ENCODE measurements around the gene IL31RA.

Gene IL31RA

DNA sequence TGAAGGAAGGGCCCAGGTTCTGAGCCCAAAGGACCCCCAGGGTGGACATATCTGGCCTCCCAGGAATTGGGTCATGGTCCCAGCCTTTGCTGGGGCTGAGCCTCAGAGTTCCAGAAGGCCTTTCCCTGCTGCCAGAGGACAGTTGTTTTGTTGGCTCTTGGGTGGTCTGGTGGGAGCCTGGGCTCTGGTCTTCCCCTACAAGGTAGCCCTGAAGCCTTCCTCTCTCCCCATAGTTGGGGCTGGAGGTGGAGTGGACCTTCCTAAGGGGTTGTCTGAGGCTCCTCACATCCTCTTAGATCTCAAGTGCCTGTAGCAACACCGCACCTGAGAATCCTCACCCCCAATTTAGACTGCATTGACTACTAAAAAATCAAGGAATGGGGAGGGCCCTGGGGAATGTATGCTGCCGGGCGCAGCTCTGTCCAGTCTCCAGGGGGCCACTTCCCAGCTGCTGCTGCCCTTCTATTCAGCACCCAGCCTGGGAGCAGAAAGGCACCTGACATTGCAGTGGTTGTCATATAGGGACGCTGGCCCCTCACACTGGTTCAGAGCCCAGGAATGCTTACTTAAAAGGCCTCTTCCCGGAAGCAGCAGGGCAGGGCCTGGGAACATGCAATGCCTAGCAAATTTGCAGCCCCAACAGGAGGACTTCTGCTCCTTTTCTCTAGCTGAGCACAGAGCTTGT lies 66.4 kb downstream of the IL31RA start:
- Mint-ChIP-seq H3K9me3 (no peaks in the 10 kb centered on the region), H3K4me3 (no peak overlapping the region), H3K4me1 (ENCODE audit: low read depth) (peaks cover 21% of the 10 kb centered on the region), H3K36me3 (ENCODE audit: low read depth) (no peaks in the 10 kb centered on the region), H3K27ac (no peak overlapping the region), H3K27me3 (no peaks in the 10 kb centered on the region)
- intact Hi-C loops (cut with micrococcal nuclease): no loop called here

DNA sequence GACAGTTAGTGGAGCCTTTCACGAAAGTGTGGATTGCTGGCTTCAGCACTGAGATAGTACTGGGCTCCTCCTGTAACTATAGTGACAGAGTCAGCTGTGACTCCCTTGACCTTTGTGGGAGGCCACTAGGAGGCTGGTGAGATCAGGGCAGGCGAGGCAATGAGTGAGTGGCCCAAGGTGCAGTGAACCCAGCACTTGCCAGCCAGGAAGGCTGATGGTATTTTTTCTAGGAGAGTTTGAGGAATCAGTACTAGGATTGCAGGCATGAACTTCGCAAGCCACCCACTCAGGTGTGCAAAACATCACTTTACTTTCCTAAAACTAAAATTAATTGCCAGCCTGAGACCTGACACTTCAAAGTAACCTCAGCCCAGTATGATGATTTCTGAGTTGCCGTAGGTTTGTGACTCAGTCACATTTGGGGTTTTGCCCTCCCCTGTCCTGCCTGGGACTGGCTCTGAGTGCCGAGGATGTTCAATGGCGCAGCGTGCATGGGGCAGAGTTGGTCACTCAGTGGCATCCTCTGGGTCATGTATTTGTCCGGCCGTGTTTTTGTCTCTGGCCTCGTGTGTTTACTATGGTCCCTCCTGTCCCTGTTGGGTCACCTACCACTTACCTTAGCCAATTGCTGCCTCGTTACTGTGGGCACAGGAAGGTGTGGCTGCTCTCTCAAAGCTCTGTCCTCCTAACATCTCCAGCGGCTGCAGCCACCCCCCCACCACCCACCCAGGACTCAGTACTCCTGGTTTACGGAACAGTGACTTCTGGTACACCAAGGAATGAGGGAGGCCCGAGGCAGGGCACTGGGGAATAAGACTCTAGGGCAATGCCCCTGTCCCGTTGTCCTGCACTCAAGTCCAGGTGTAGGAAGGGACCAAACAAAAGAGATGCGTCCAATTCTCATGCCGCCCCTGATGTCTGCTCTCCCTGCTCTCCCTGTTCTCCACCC lies 67.2 kb downstream of the IL31RA start:
- Mint-ChIP-seq H3K4me1 (ENCODE audit: low read depth) (peaks cover 27% of the 10 kb centered on the region), H3K9me3 (no peaks in the 10 kb centered on the region), H3K27ac (no peak overlapping the region), H3K36me3 (ENCODE audit: low read depth) (no peaks in the 10 kb centered on the region), H3K27me3 (no peaks in the 10 kb centered on the region), H3K4me3 (no peak overlapping the region)
- intact Hi-C loops (cut with micrococcal nuclease): no loop called here

- intact Hi-C loops (cut with micrococcal nuclease): no loop called here
These were observed 68.5 kb downstream of the IL31RA start for GRCh38 chr5:55919625-55920024.

DNA sequence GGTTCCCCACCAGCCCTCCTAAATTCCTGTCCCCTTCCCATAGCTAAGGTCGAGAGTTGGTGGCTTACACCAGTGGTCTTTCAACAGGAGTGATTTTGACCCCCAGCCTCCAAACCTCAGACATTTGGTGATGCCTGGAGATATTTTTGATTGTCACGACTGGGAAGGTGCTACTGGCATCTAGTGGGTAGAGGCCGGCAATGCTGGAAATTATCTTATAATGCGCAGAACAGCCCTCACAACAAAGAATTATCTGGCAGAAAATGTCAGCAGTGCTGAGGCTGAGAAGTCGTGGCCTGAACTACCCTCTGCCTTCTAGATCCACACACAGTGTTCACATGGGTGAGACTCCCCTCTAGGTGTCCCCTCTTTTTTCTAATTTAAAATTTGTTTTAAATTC lies 69.6 kb downstream of the IL31RA start:
- intact Hi-C loops (cut with micrococcal nuclease): no loop called here
- no peak overlapping the region for H3K27ac Mint-ChIP-seq
- H3K4me1 Mint-ChIP-seq (ENCODE audit: low read depth): peaks cover 34% of the 10 kb centered on the region
- peaks cover 3% of the 10 kb centered on the region for H3K27me3 Mint-ChIP-seq
- H3K4me3 Mint-ChIP-seq: no peak overlapping the region
- no peaks in the 10 kb centered on the region for H3K36me3 Mint-ChIP-seq (ENCODE audit: low read depth)
- no peaks in the 10 kb centered on the region for H3K9me3 Mint-ChIP-seq

More at GRCh38 chr5:55919625-55920024, 68.5 kb downstream of the IL31RA start:
- Mint-ChIP-seq H3K36me3 (ENCODE audit: low read depth) (no peaks in the 10 kb centered on the region), H3K27ac (peak overlapping the region; percentile 23), H3K4me3 (no peak overlapping the region), H3K9me3 (no peaks in the 10 kb centered on the region), H3K4me1 (ENCODE audit: low read depth) (peaks cover 34% of the 10 kb centered on the region), H3K27me3 (peaks cover under 1% of the 10 kb centered on the region)

DNA sequence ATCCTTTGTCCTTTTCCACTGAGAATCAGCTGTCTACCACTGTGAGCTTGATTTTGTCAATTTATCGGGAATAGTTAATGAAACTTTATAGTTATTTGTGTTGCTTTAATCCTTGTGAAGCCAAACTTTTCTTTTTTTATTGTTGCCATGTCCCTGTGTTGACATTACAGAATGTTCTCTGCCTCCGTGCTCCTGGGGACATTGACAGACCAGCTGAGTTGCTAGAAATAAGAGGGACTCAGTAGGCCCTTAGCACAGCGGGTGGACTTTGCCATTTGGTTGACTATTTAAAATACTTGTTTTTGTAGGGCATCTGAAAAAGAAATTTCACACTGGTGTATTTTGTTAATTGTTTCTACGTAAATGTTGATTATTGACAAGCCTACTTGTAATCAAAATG lies 70.5 kb downstream of the IL31RA start:
- no peaks in the 10 kb centered on the region for H3K9me3 Mint-ChIP-seq

GRCh38 chr5:55923177-55923771 lies 72.1 kb downstream of the IL31RA start:
- intact Hi-C loops (cut with micrococcal nuclease): no loop called here
- Mint-ChIP-seq H3K9me3 (no peaks in the 10 kb centered on the region), H3K27ac (peak overlapping the region; percentile 93), H3K4me1 (ENCODE audit: low read depth) (peaks cover 34% of the 10 kb centered on the region), H3K36me3 (ENCODE audit: low read depth) (no peaks in the 10 kb centered on the region), H3K4me3 (peak overlapping the region; percentile 85), H3K27me3 (peaks cover 13% of the 10 kb centered on the region)

More for the DNA sequence above, 70.5 kb downstream of the IL31RA start:
- Mint-ChIP-seq H3K27me3 (peaks cover 5% of the 10 kb centered on the region), H3K27ac (peak overlapping the region; percentile 22), H3K36me3 (ENCODE audit: low read depth) (no peaks in the 10 kb centered on the region), H3K4me1 (ENCODE audit: low read depth) (peaks cover 34% of the 10 kb centered on the region), H3K4me3 (no peak overlapping the region)
- intact Hi-C loops (cut with micrococcal nuclease): no loop called here

GRCh38 chr5:55923865-55924500 lies 72.8 kb downstream of the IL31RA start:
- Mint-ChIP-seq H3K27ac (peak overlapping the region; percentile 93), H3K27me3 (peaks cover 13% of the 10 kb centered on the region), H3K36me3 (ENCODE audit: low read depth) (no peaks in the 10 kb centered on the region)

GRCh38 chr5:55924744-55925143 lies 73.6 kb downstream of the IL31RA start:
- Mint-ChIP-seq H3K9me3 (no peaks in the 10 kb centered on the region), H3K4me3 (no peak overlapping the region), H3K27ac (no peak overlapping the region), H3K4me1 (ENCODE audit: low read depth) (peaks cover 22% of the 10 kb centered on the region), H3K36me3 (ENCODE audit: low read depth) (no peaks in the 10 kb centered on the region), H3K27me3 (peaks cover 13% of the 10 kb centered on the region)
- intact Hi-C loops (cut with micrococcal nuclease): no loop called here

More at GRCh38 chr5:55923865-55924500, 72.8 kb downstream of the IL31RA start:
- intact Hi-C loops (cut with micrococcal nuclease): no loop called here
- Mint-ChIP-seq H3K4me1 (ENCODE audit: low read depth) (peaks cover 29% of the 10 kb centered on the region), H3K9me3 (no peaks in the 10 kb centered on the region), H3K4me3 (peak overlapping the region; percentile 85)

- Mint-ChIP-seq H3K36me3 (ENCODE audit: low read depth) (no peaks in the 10 kb centered on the region), H3K9me3 (no peaks in the 10 kb centered on the region), H3K27me3 (peaks cover 13% of the 10 kb centered on the region), H3K4me3 (no peak overlapping the region), H3K4me1 (ENCODE audit: low read depth) (peaks cover 18% of the 10 kb centered on the region), H3K27ac (no peak overlapping the region)
- intact Hi-C loops (cut with micrococcal nuclease): no loop called here
These were observed 74.0 kb downstream of the IL31RA start for GRCh38 chr5:55925181-55925580.

GRCh38 chr5:55925712-55926111 lies 74.6 kb downstream of the IL31RA start:
- peaks cover 18% of the 10 kb centered on the region for H3K4me1 Mint-ChIP-seq (ENCODE audit: low read depth)
- H3K4me3 Mint-ChIP-seq: no peak overlapping the region
- H3K36me3 Mint-ChIP-seq (ENCODE audit: low read depth): no peaks in the 10 kb centered on the region
- no peaks in the 10 kb centered on the region for H3K9me3 Mint-ChIP-seq
- intact Hi-C loops (cut with micrococcal nuclease): no loop called here
- no peak overlapping the region for H3K27ac Mint-ChIP-seq
- peaks cover 13% of the 10 kb centered on the region for H3K27me3 Mint-ChIP-seq

DNA sequence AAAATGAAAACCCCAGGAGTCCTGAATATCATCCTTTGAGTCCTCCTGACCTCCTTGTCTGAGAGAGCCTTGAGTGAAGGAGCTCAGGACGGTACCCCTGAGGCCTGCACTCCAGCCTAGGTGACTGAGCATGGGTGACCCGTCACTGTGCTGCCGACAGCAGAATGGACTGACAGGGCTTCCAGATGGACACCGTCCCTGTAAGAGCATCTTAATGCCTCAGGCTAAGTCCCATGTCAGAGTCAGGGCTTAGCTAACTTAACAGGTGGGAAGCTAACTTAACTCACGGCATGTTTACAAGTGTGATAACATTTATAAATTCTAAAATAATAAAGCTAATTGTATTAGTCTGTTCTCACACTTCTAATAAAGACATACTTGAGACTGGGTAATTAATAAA lies 75.3 kb downstream of the IL31RA start:
- Mint-ChIP-seq H3K4me3 (no peak overlapping the region), H3K9me3 (no peaks in the 10 kb centered on the region), H3K27me3 (peaks cover 13% of the 10 kb centered on the region), H3K36me3 (ENCODE audit: low read depth) (no peaks in the 10 kb centered on the region), H3K4me1 (ENCODE audit: low read depth) (peaks cover 18% of the 10 kb centered on the region), H3K27ac (no peak overlapping the region)
- intact Hi-C loops (cut with micrococcal nuclease): no loop called here

DNA sequence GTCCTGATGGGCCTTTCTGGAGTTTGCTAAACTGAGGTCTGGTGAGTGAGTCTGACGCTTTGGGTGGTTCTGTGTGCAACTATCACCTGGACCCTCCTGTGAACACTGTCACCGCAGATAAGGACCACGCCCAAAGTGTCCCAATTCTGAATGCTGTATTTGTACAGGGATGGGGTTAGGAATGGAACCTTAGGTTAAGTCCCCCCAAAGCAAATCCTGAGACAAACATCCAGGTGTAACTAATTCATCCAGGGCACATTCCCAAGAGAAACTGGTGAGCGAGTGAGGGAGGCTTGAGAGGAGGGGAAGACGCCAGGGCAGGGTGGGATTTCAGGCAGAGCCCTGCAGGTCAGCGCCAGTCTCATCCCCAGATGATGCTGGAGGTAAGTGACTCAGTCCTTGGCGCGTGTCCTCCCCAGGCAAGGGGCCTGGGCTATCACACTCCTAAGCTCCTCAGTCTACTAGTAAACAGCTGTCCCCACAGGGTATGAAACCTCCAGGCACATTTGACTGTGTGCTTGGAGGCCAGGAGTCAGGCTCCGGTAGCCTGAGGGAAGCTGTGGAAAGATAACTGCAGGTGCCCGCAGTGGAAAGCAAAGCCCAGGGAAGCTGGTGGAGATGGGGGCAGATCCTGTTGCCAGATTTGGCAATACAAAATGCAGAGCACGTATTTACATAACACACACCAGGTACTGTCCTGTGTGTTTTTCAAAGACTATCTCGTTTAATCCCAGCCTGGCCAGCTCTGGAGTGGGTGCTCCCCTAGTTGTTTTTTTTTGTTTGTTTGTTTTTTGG lies 76.9 kb downstream of the IL31RA start:
- H3K36me3 Mint-ChIP-seq (ENCODE audit: low read depth): no peaks in the 10 kb centered on the region
- H3K4me3 Mint-ChIP-seq: no peak overlapping the region
- H3K27ac Mint-ChIP-seq: no peak overlapping the region
- peaks cover 13% of the 10 kb centered on the region for H3K27me3 Mint-ChIP-seq
- H3K4me1 Mint-ChIP-seq (ENCODE audit: low read depth): peaks cover 10% of the 10 kb centered on the region
- intact Hi-C loops (cut with micrococcal nuclease): no loop called here
- no peaks in the 10 kb centered on the region for H3K9me3 Mint-ChIP-seq

Measured in dendritic cell treated with granulocyte-macrophage colony-stimulating factor and Interleukin-4, amounts not matched to agents 40 ng/mL and 50 ng/mL, for 4 days (primary cell).